Skeletal muscle satellite cell (primary cell): ENCODE data around the gene HCN2.
"Not testable (repeated sequence)": the region's sequence is repeated elsewhere in the genome, so short reads cannot be mapped to it uniquely, and the experiment has no call there.

ENCODE experiments used
- H3K27me3 ChIP-seq: 2 replicates; pipeline ENCODE4 v1.7.0; 2013; ENCODE audit warnings: low read length; ENCODE audit not compliant: control insufficient read depth, insufficient read depth
- H3K36me3 ChIP-seq: 2 replicates; pipeline ENCODE4 v1.7.0; 2013; ENCODE audit warnings: mild to moderate bottlenecking, control low read depth, low read length; ENCODE audit not compliant: insufficient read depth
- H3K4me1 ChIP-seq: 2 replicates; pipeline ENCODE4 v1.7.0; 2013; ENCODE audit warnings: low read length; ENCODE audit not compliant: control insufficient read depth, insufficient read depth
- H3K4me2 ChIP-seq: 2 replicates; pipeline ENCODE4 v1.7.0; 2013; ENCODE audit warnings: mild to moderate bottlenecking, low read length
- H3K4me3 ChIP-seq: 2 replicates; pipeline ENCODE4 v1.7.0; 2013; ENCODE audit warnings: low read length
- H3K9ac ChIP-seq: 2 replicates; pipeline ENCODE4 v1.7.0; 2013; ENCODE audit warnings: mild to moderate bottlenecking, low read depth, low read length, moderate library complexity
- H3K9me3 ChIP-seq: replicated peaks from 2 replicates; pipeline ENCODE4 v1.7.0; 2013; ENCODE audit warnings: mild to moderate bottlenecking, control low read depth, low read length

Gene HCN2

GRCh38 chr19:619286-620002 is 29.8 kb downstream of the HCN2 start:
- Histone ChIP-seq H3K27me3 (no peaks in the 10 kb centered on the region), H3K36me3 (peaks cover 41% of the 10 kb centered on the region), H3K4me2 (no peak overlapping the region), H3K4me1 (peaks cover 10% of the 10 kb centered on the region), H3K4me3 (no peak overlapping the region), H3K9ac (no peak overlapping the region), H3K9me3 (no peaks in the 10 kb centered on the region)

- Histone ChIP-seq H3K27me3 (no peaks in the 10 kb centered on the region), H3K4me2 (no peak overlapping the region), H3K9me3 (no peaks in the 10 kb centered on the region), H3K9ac (no peak overlapping the region), H3K4me3 (no peak overlapping the region), H3K4me1 (peaks cover 10% of the 10 kb centered on the region), H3K36me3 (peaks cover 41% of the 10 kb centered on the region)
Observed at GRCh38 chr19:620166-620862, 30.6 kb downstream of the HCN2 start.

GRCh38 chr19:621191-621590 is 31.5 kb downstream of the HCN2 start:
- H3K4me3 ChIP-seq, H3K9ac ChIP-seq, H3K27me3 ChIP-seq, H3K4me2 ChIP-seq, H3K9me3 ChIP-seq: not testable (repeated sequence)
- Histone ChIP-seq H3K36me3 (peaks cover 45% of the 10 kb centered on the region), H3K4me1 (peaks cover 10% of the 10 kb centered on the region)

- H3K4me1 ChIP-seq = peaks cover 10% of the 10 kb centered on the region
- H3K4me2 ChIP-seq = no peak overlapping the region
- no peak overlapping the region for H3K4me3 ChIP-seq
- peaks cover 45% of the 10 kb centered on the region for H3K36me3 ChIP-seq
- no peaks in the 10 kb centered on the region for H3K9me3 ChIP-seq
- no peaks in the 10 kb centered on the region for H3K27me3 ChIP-seq
- H3K9ac ChIP-seq = no peak overlapping the region
Observed at GRCh38 chr19:621819-622218, 32.1 kb downstream of the HCN2 start.

GRCh38 chr19:622666-623065 is 33.0 kb downstream of the HCN2 start:
- no peak overlapping the region for H3K4me3 ChIP-seq

GRCh38 chr19:623175-623916 is 33.7 kb downstream of the HCN2 start:
- H3K4me3 ChIP-seq = no peak overlapping the region
- no peak overlapping the region for H3K9ac ChIP-seq
- peaks cover 46% of the 10 kb centered on the region for H3K36me3 ChIP-seq
- H3K27me3 ChIP-seq = no peaks in the 10 kb centered on the region
- H3K9me3 ChIP-seq = no peaks in the 10 kb centered on the region
- H3K4me2 ChIP-seq = no peak overlapping the region
- peaks cover 10% of the 10 kb centered on the region for H3K4me1 ChIP-seq

More at GRCh38 chr19:622666-623065, 33.0 kb downstream of the HCN2 start:
- peaks cover 45% of the 10 kb centered on the region for H3K36me3 ChIP-seq
- H3K9ac ChIP-seq = no peak overlapping the region
- H3K4me1 ChIP-seq = peaks cover 10% of the 10 kb centered on the region
- no peak overlapping the region for H3K4me2 ChIP-seq
- H3K27me3 ChIP-seq = no peaks in the 10 kb centered on the region
- H3K9me3 ChIP-seq = no peaks in the 10 kb centered on the region

GRCh38 chr19:623974-624373 is 34.3 kb downstream of the HCN2 start:
- Histone ChIP-seq H3K4me1 (peaks cover 10% of the 10 kb centered on the region), H3K4me2 (no peak overlapping the region), H3K27me3 (no peaks in the 10 kb centered on the region), H3K9me3 (no peaks in the 10 kb centered on the region), H3K9ac (no peak overlapping the region), H3K4me3 (no peak overlapping the region), H3K36me3 (peaks cover 42% of the 10 kb centered on the region)

- no peaks in the 10 kb centered on the region for H3K9me3 ChIP-seq
- no peaks in the 10 kb centered on the region for H3K27me3 ChIP-seq
- H3K4me2 ChIP-seq = no peak overlapping the region
- peaks cover 10% of the 10 kb centered on the region for H3K4me1 ChIP-seq
- peaks cover 39% of the 10 kb centered on the region for H3K36me3 ChIP-seq
- no peak overlapping the region for H3K4me3 ChIP-seq
- H3K9ac ChIP-seq = no peak overlapping the region
Observed at GRCh38 chr19:624433-625109, 34.9 kb downstream of the HCN2 start.

- Histone ChIP-seq H3K4me1 (peaks cover 10% of the 10 kb centered on the region), H3K9me3 (no peaks in the 10 kb centered on the region), H3K4me3 (no peak overlapping the region), H3K9ac (no peak overlapping the region), H3K27me3 (no peaks in the 10 kb centered on the region), H3K4me2 (no peak overlapping the region), H3K36me3 (peaks cover 34% of the 10 kb centered on the region)
Observed at GRCh38 chr19:625257-625656, 35.6 kb downstream of the HCN2 start.

GRCh38 chr19:626566-626965 is 36.9 kb downstream of the HCN2 start:
- H3K4me2 ChIP-seq, H3K9me3 ChIP-seq, H3K4me3 ChIP-seq, H3K27me3 ChIP-seq, H3K9ac ChIP-seq: not testable (repeated sequence)
- peaks cover 31% of the 10 kb centered on the region for H3K36me3 ChIP-seq
- peaks cover 10% of the 10 kb centered on the region for H3K4me1 ChIP-seq

GRCh38 chr19:628168-628567 is 38.5 kb downstream of the HCN2 start:
- Histone ChIP-seq H3K36me3 (peaks cover 21% of the 10 kb centered on the region), H3K4me2 (no peak overlapping the region), H3K4me1 (peaks cover 19% of the 10 kb centered on the region), H3K4me3 (no peak overlapping the region), H3K27me3 (no peaks in the 10 kb centered on the region), H3K9ac (no peak overlapping the region), H3K9me3 (no peaks in the 10 kb centered on the region)
